Measurements from ENCODE around the gene OPN3. TPM values are rescaled to one million over a fixed set of nuclear protein-coding genes. Genes with fewer than 3 reads are reported as not detected.

OPN3 gene
- total and polyA plus RNA-seq, 9 of the 15 experiments (the other 6 are each of a cell fraction or from before 2014, with no cell fraction given), result 4.2 to 34.6 (median 17.0) TPM

GRCh38 chr1:241654019-241654418 is 13.8 kb upstream of the OPN3 start (continued):
- no peak for TF ChIP-seq SETDB1 (IDR thresholded peaks at IDR 0.05; ENCODE audit: low read length)
- TF ChIP-seq ZNF121 (CRISPR knock-in tag; conservative IDR thresholded peaks at IDR 0.05), result no peak
- TF ChIP-seq KDM1A (IDR thresholded peaks at IDR 0.05), result peak; percentile 80 to 85
- TF ChIP-seq SP2 (IDR thresholded peaks at IDR 0.05; ENCODE audit: extremely low read depth, low read depth, low read length, poor library complexity, severe bottlenecking), result no peak
- TF ChIP-seq, protein P1, sequence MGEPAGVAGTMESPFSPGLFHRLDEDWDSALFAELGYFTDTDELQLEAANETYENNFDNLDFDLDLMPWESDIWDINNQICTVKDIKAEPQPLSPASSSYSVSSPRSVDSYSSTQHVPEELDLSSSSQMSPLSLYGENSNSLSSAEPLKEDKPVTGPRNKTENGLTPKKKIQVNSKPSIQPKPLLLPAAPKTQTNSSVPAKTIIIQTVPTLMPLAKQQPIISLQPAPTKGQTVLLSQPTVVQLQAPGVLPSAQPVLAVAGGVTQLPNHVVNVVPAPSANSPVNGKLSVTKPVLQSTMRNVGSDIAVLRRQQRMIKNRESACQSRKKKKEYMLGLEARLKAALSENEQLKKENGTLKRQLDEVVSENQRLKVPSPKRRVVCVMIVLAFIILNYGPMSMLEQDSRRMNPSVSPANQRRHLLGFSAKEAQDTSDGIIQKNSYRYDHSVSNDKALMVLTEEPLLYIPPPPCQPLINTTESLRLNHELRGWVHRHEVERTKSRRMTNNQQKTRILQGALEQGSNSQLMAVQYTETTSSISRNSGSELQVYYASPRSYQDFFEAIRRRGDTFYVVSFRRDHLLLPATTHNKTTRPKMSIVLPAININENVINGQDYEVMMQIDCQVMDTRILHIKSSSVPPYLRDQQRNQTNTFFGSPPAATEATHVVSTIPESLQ (CRISPR knock-in tag; IDR thresholded peaks at IDR 0.05), result no peak
- no peak for TF ChIP-seq FOXK2 (conservative IDR thresholded peaks at IDR 0.05 in 1 of 2, IDR thresholded peaks at IDR 0.05 in 1 of 2; ENCODE audit: low read depth in 2 of 2)
- TF ChIP-seq YBX1 (IDR thresholded peaks at IDR 0.05), result no peak
- no peak for TF ChIP-seq ZNF398 (CRISPR knock-in tag; IDR thresholded peaks at IDR 0.05)
- TF ChIP-seq RFX5 (IDR thresholded peaks at IDR 0.05; ENCODE audit: low read depth, low read length), result no peak
- no peak for TF ChIP-seq TAF15 (IDR thresholded peaks at IDR 0.05; ENCODE audit: low read depth, low read length)
- TF ChIP-seq ATF7 (IDR thresholded peaks at IDR 0.05), result no peak
- no peak for TF ChIP-seq HLTF (IDR thresholded peaks at IDR 0.05)
- TF ChIP-seq HDAC1 (IDR thresholded peaks at IDR 0.05), result peak in 1 of 2 experiments; percentile 76; a peak in 2 of 4 replicates
- TF ChIP-seq MAFK (IDR thresholded peaks at IDR 0.05; ENCODE audit: low read length), result no peak
- no peak for TF ChIP-seq MTF1 (CRISPR knock-in tag; IDR thresholded peaks at IDR 0.05; ENCODE audit: borderline replicate concordance)
- no peak for TF ChIP-seq NFIX (CRISPR knock-in tag; IDR thresholded peaks at IDR 0.05; ENCODE audit: low read depth)
- TF ChIP-seq, protein P2, sequence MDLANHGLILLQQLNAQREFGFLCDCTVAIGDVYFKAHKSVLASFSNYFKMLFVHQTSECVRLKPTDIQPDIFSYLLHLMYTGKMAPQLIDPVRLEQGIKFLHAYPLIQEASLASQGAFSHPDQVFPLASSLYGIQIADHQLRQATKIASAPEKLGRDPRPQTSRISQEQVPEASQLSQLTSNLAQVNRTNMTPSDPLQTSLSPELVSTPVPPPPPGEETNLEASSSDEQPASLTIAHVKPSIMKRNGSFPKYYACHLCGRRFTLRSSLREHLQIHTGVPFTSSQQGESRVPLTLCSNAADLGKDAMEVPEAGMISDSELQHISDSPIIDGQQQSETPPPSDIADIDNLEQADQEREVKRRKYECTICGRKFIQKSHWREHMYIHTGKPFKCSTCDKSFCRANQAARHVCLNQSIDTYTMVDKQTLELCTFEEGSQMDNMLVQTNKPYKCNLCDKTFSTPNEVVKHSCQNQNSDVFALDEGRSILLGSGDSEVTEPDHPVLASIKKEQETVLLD (IDR thresholded peaks at IDR 0.05), result no peak
- peak; percentile 87 for TF ChIP-seq MEF2A (IDR thresholded peaks at IDR 0.05; ENCODE audit: control insufficient read depth, low read depth, low read length)
- TF ChIP-seq ZC3H4 (CRISPR knock-in tag; IDR thresholded peaks at IDR 0.05; ENCODE audit: borderline replicate concordance), result no peak
- TF ChIP-seq BRF2 (IDR thresholded peaks at IDR 0.05; ENCODE audit: borderline replicate concordance, insufficient read depth, insufficient read length), result no peak
- TF ChIP-seq RBM17 (IDR thresholded peaks at IDR 0.05; ENCODE audit: borderline replicate concordance, low read depth, low read length), result no peak
- no peak for TF ChIP-seq GTF2B (IDR thresholded peaks at IDR 0.05; ENCODE audit: extremely low read depth, insufficient read length)
- TF ChIP-seq NFXL1 (CRISPR knock-in tag; IDR thresholded peaks at IDR 0.05), result no peak
